ENCODE results near the gene PLGRKT.

DNA sequence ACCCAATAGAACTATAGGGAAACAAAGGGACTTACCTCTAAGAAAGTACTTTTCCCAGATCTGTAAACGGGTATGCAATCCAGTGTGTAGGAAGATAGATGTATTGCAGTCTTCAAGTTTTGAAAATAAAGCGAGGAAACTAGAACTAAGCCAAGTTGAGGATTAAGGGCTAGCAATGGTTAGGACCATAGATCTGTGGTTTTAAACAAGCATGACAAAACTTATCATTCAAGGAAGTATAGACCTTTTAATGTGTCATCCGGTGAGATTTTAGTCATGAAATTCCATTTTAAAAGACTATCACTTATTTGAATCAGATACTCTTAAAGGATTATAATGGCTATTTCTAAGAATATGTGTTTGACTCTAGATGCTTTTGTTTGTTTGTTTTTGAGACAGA, 33.1 kb upstream of the PLGRKT start:
- TF ChIP-seq POLR2A (IDR thresholded peaks at IDR 0.05) = no peak
- TF ChIP-seq, protein P1, sequence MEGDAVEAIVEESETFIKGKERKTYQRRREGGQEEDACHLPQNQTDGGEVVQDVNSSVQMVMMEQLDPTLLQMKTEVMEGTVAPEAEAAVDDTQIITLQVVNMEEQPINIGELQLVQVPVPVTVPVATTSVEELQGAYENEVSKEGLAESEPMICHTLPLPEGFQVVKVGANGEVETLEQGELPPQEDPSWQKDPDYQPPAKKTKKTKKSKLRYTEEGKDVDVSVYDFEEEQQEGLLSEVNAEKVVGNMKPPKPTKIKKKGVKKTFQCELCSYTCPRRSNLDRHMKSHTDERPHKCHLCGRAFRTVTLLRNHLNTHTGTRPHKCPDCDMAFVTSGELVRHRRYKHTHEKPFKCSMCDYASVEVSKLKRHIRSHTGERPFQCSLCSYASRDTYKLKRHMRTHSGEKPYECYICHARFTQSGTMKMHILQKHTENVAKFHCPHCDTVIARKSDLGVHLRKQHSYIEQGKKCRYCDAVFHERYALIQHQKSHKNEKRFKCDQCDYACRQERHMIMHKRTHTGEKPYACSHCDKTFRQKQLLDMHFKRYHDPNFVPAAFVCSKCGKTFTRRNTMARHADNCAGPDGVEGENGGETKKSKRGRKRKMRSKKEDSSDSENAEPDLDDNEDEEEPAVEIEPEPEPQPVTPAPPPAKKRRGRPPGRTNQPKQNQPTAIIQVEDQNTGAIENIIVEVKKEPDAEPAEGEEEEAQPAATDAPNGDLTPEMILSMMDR (IDR thresholded peaks at IDR 0.05) = no peak
